Measurements from ENCODE around the gene ATP11B.

The ATP11B gene

DNA sequence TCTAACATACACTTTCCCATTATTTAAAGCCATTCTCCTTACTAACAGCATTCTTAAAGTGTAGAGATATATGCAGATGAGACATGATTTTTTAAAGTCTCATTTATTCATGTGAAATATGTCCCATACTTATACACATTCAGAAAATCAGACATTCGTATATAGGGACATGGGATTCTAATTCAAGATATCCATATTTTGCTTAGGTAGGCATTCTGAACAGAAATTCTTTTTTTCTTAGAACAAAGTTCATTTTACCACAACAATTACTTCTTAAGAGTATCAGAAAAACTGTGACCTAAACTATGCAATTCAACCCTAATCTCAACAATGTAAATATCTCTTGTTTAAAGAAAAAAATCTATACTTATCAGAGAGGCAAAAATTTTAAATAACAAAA is 170.9 kb downstream of the ATP11B start:
- no peak for DNase-seq

DNA sequence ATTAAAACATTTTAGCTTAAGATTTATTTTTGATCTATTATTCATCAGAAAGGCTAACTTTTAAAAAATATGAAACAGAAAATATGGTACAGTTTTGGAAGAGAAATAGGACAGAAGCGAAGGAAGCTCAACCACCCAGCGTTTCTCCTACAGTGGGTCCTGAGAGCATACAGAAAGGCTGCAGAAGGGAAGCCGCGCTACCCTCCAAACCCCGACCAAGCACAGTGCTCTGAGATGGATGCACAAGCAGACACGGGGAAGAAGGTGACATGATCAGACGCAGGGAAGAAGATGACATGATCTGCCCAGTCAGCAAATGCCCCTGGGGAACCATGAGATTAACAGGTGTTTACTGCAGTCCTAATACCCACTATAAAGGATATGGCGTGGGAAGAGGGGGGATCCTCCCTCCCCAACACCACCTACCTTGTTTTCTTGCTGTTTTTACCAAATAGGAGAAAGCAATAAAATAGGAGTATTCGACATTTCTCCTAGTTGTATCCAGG is 172.6 kb downstream of the ATP11B start:
- no peak for DNase-seq

DNA sequence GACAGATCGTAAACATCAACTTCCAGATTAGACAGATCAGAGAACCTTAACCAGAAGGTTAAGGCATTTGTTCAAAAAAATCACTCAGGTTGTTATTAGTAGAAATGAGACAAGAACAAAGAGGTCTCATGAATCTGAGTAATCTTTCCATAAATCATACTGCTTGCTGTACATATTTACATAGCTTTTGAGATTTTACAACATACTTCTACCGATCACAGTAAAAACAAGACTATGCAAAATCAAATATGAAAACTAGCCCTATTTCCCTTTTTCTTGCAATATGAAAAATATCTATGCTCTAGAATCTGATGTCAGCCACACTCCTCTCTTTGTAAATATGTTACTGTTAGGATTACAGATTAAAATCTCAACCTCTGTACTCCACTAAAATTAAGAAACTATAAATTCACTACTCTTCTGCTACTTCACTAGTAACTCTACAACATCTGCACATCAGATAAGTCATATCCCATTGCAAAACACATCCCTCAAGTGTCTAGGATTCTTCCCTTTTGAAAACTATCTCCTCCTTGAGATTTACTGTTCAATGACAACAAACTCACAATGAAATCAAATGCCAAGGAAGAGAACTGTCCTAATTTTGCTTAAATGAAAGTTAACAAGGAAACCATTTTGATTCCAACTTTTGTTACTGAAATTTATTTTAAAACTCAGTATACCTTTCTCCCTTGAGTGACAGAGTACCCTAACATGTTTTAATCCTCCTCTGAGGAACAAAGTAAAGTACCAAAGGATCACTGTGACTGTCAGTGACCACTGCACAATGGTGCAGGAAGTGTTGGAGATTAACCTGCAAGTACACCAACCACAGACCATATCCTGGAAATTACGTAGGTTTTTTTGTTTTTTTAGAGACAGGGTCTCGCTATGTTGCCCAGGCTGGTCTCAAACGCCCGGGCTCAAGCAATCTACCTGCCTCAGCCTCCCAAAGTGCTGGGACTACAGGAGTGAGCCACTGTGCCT is 174.2 kb downstream of the ATP11B start:
- no peak for DNase-seq

DNA sequence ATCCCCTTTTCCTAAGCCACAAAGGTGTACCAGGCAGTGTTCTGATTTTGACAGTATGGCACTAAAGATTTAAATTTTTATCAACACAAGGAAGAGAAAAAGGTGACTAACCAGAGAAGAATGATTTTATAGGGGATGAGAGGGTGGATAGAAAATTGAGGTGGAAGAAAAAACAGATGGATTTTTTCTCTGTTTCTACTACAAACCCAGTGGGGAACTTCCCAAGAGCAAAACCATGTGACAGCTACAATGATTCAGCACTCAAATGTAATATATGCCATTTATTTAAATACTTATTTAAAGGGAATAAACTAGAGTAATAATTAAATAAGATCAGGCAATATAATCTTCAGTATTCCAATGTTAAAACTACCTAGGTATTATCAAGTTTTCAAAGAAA is 176.0 kb downstream of the ATP11B start:
- no peak for DNase-seq

DNA sequence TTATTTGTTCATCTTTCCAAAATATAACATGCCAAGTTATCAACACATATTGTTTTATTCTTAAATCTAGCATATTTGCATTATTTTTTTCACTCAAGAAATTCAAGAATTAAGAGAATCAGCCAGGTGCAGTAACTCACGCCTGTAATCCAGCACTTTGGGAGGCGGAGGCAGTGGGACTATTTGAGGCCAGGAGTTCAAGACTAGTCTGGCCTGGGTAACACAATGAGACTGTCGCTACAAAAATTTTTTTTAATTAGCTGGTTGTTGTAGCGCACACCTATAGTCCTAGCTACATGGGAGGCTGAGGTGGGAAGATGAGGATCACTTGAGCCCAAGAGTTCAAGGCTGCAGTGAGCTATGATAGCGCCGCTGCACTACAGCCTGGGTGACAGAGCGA is 176.5 kb downstream of the ATP11B start:
- DNase-seq: no peak

DNA sequence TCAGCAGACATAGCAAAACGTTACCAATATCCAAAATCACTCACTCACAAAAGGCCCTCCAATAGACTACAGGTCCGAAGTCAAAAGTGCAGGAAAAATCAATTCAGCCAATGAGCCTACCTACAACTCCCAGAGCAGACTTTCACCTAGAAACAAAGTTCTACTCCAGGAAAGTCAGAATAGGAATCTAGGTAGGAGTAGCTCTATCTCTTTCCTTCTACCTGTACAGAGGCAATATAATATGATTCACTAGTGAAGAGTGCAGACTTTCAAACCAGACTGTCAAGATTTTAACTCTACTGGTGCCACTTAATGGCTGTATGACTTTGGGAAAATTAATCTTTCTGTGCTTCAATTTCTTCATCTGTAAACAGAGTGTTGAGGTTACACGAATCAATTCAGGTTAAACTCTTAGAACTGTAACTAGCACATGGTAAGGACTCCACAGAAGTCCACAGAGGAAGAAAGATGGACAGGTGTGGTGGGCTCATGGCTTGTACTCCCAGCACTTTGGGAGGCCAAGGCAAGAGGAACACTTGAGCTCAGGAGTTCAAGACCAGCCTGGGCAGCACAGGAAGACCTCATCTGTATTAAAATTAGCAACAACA is 177.6 kb downstream of the ATP11B start:
- DNase-seq: no peak
